Stimulated activated CD4-positive, alpha-beta T cell treated with anti-CD3 and anti-CD28 coated beads, TNF-alpha, amount 100 ng/mL, for 1 hour (primary cell): ENCODE measurements around the gene PRAMEF10.
"Not testable (repeated sequence)": the region's sequence is repeated elsewhere in the genome, so short reads cannot be mapped to it uniquely, and the experiment has no call there.

ENCODE experiments used
- DNase-seq, 3 donors: peaks; one replicate each; pipeline ENCODE4 v3.0.0-alpha.2; 2020; ENCODE audit warnings: low read depth in 3 of 3, low spot score in 1 of 3

The PRAMEF10 gene

GRCh38 chr1:12898170-12898569 lies at the start of gene PRAMEF10:
TSS of gene PRAMEF10 (minus strand) at chr1:12898270. CDS start at chr1:12895847, 2,423 bp downstream.
- not testable (repeated sequence) for DNase-seq

- DNase-seq, result not testable (repeated sequence)
Measured at GRCh38 chr1:12947480-12947879, 49.4 kb upstream of the PRAMEF10 start, which contains the start of gene PRAMEF6. TSS of gene PRAMEF6 (minus strand) at chr1:12947580. CDS start at chr1:12942518, 5,062 bp downstream.

- DNase-seq, result not testable (repeated sequence)
Measured at GRCh38 chr1:12924368-12924767, 26.3 kb upstream of the PRAMEF10 start.

- not testable (repeated sequence) for DNase-seq
Measured at GRCh38 chr1:12921749-12922148, 23.7 kb upstream of the PRAMEF10 start.

GRCh38 chr1:12916310-12916709 lies 18.2 kb upstream of the PRAMEF10 start, which contains the start of gene PRAMEF7:
TSS of gene PRAMEF7 (plus strand) at chr1:12916610. CDS start at chr1:12917693, 1,083 bp downstream.
- DNase-seq, result not testable (repeated sequence)

- not testable (repeated sequence) for DNase-seq
Measured at GRCh38 chr1:12903793-12904572, 5.9 kb upstream of the PRAMEF10 start.

- not testable (repeated sequence) for DNase-seq
Measured at GRCh38 chr1:12899186-12899585, 1.1 kb upstream of the PRAMEF10 start.

- DNase-seq, result not testable (repeated sequence)
Measured at GRCh38 chr1:12886101-12886500, 12.0 kb downstream of the PRAMEF10 start, which contains the start of gene PRAMEF4. TSS of gene PRAMEF4 (minus strand) at chr1:12886201. CDS start at chr1:12883394, 2,807 bp downstream.

GRCh38 chr1:12878453-12878852 lies 19.6 kb downstream of the PRAMEF10 start:
- DNase-seq, result not testable (repeated sequence)

- DNase-seq, result not testable (repeated sequence)
Measured at GRCh38 chr1:12863131-12863880, 34.8 kb downstream of the PRAMEF10 start.

- not testable (repeated sequence) for DNase-seq
Measured at GRCh38 chr1:12856786-12857185, 41.3 kb downstream of the PRAMEF10 start, which contains the start of gene PRAMEF2. TSS of gene PRAMEF2 (plus strand) at chr1:12857086. CDS start at chr1:12859010, 1,924 bp downstream.

GRCh38 chr1:12851779-12852178 lies 46.3 kb downstream of the PRAMEF10 start:
- DNase-seq, result no peak

GRCh38 chr1:12848620-12849019 lies 49.5 kb downstream of the PRAMEF10 start, which contains the start of gene HNRNPCL1:
TSS of gene HNRNPCL1 (minus strand) at chr1:12848720. CDS start at chr1:12848289, 431 bp downstream.
- DNase-seq, result not testable (repeated sequence)
